Sigmoid colon (tissue), 3 donors: ENCODE data around the gene QTRT2.

Experiments used
- POLR2A ChIP-seq, 2 donors: fragments of 450-650 bp; IDR thresholded peaks; one replicate each; pipeline ENCODE4 v1.6.1; 2016; ENCODE audit warnings: antibody characterized with exemption in 2 of 2, mild to moderate bottlenecking in 2 of 2, moderate library complexity in 2 of 2
- TF ChIP-seq, protein P1 (sequence below), 4 experiments: fragments of 450-650 bp in 3 of 4; fragments of 200-600 bp in 1 of 4; IDR thresholded peaks; one replicate each; pipeline ENCODE4 v1.5.1; 2016 to 2019; ENCODE audit warnings: antibody characterized with exemption in 4 of 4, mild to moderate bottlenecking in 3 of 4, moderate library complexity in 2 of 4

DNA sequence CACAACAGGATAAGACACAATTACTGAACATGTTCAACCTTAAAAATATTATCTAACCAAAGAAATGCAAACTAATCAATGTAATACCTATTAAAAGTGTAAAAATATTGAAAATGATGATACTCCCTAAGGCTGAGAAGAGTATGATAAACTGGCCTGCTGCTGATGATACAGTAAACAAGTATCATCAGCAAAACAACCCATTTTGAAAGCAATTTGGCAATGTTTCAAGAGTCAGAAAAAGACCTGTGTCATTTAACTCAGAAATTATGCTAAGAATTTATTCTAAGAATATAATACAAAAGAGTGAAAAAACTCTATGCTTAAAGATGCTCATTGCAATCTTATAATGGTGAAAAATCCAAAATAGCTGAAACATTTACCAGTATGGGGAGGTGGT lies 22.3 kb upstream of the QTRT2 start:
- TF ChIP-seq, protein P1, sequence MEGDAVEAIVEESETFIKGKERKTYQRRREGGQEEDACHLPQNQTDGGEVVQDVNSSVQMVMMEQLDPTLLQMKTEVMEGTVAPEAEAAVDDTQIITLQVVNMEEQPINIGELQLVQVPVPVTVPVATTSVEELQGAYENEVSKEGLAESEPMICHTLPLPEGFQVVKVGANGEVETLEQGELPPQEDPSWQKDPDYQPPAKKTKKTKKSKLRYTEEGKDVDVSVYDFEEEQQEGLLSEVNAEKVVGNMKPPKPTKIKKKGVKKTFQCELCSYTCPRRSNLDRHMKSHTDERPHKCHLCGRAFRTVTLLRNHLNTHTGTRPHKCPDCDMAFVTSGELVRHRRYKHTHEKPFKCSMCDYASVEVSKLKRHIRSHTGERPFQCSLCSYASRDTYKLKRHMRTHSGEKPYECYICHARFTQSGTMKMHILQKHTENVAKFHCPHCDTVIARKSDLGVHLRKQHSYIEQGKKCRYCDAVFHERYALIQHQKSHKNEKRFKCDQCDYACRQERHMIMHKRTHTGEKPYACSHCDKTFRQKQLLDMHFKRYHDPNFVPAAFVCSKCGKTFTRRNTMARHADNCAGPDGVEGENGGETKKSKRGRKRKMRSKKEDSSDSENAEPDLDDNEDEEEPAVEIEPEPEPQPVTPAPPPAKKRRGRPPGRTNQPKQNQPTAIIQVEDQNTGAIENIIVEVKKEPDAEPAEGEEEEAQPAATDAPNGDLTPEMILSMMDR (IDR thresholded peaks at IDR 0.05), result no peak
- no peak for TF ChIP-seq POLR2A (IDR thresholded peaks at IDR 0.05)
